ENCODE results near the gene EPB41L5. TPM values are rescaled to one million over a fixed set of nuclear protein-coding genes. Genes with fewer than 3 reads are reported as not detected.

The EPB41L5 gene
- total RNA-seq, 4 donors from 2014 or later: 14.2 to 24.0 (median 17.4) TPM

- ATAC-seq (ENCODE audit: low FRiP score) (no peak), DNase-seq (ENCODE audit: low spot score) (no peak)
- no peak for TF ChIP-seq CTCF (IDR thresholded peaks at IDR 0.05)
Observed at GRCh38 chr2:120219291-120219690, 206.4 kb downstream of the EPB41L5 start.

- no peak for ATAC-seq (ENCODE audit: low FRiP score)
- DNase-seq (ENCODE audit: low spot score): no peak
- TF ChIP-seq CTCF (IDR thresholded peaks at IDR 0.05): no peak
Observed at GRCh38 chr2:120219766-120220165, 206.9 kb downstream of the EPB41L5 start.

- DNase-seq (ENCODE audit: low spot score) (no peak), ATAC-seq (ENCODE audit: low FRiP score) (no peak)
- TF ChIP-seq CTCF (IDR thresholded peaks at IDR 0.05): no peak
Observed at GRCh38 chr2:120220756-120221155, 207.9 kb downstream of the EPB41L5 start.

GRCh38 chr2:120221616-120222015 lies 208.7 kb downstream of the EPB41L5 start:
- DNase-seq (ENCODE audit: low spot score): no peak
- TF ChIP-seq CTCF (IDR thresholded peaks at IDR 0.05): no peak
- ATAC-seq (ENCODE audit: low FRiP score): no peak

GRCh38 chr2:120222186-120223033 lies 209.5 kb downstream of the EPB41L5 start:
- TF ChIP-seq CTCF (IDR thresholded peaks at IDR 0.05): no peak
- no peak for ATAC-seq (ENCODE audit: low FRiP score)
- no peak for DNase-seq (ENCODE audit: low spot score)

- ATAC-seq (ENCODE audit: low FRiP score) (peak; percentile 97), DNase-seq (ENCODE audit: low spot score) (peak; percentile 72)
- TF ChIP-seq CTCF (IDR thresholded peaks at IDR 0.05): peak in 1 of 3 donors; percentile 27
Observed at GRCh38 chr2:120223034-120223912, 210.4 kb downstream of the EPB41L5 start, which contains the start of gene TMEM185B. TSS of gene TMEM185B (minus strand) at chr2:120223400. CDS start at chr2:120222976, 424 bp downstream.
